Fibroblast of mammary gland (primary cell): ENCODE data around the gene NAA11.

Experiments used
- DNase-seq: peaks from one replicate; pipeline ENCODE4 v3.0.0-alpha.2; 2010; ENCODE audit warnings: low read depth
- H3K4me3 ChIP-seq: 2 replicates; pipeline ENCODE4 v1.5.1; 2011; ENCODE audit warnings: low read depth, mild to moderate bottlenecking, low read length, moderate library complexity; ENCODE audit not compliant: control insufficient read depth
- TF ChIP-seq, protein P1 (sequence below): conservative IDR thresholded peaks from 2 replicates; pipeline ENCODE4 v1.5.1; 2011; ENCODE audit warnings: low read depth, low read length, inconsistent platforms; ENCODE audit not compliant: control insufficient read depth, insufficient read depth

NAA11 gene

GRCh38 chr4:79358438-79358837 is 32.6 kb upstream of the NAA11 start:
- no peak for DNase-seq
- TF ChIP-seq, protein P1, sequence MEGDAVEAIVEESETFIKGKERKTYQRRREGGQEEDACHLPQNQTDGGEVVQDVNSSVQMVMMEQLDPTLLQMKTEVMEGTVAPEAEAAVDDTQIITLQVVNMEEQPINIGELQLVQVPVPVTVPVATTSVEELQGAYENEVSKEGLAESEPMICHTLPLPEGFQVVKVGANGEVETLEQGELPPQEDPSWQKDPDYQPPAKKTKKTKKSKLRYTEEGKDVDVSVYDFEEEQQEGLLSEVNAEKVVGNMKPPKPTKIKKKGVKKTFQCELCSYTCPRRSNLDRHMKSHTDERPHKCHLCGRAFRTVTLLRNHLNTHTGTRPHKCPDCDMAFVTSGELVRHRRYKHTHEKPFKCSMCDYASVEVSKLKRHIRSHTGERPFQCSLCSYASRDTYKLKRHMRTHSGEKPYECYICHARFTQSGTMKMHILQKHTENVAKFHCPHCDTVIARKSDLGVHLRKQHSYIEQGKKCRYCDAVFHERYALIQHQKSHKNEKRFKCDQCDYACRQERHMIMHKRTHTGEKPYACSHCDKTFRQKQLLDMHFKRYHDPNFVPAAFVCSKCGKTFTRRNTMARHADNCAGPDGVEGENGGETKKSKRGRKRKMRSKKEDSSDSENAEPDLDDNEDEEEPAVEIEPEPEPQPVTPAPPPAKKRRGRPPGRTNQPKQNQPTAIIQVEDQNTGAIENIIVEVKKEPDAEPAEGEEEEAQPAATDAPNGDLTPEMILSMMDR = no peak
- H3K4me3 ChIP-seq = no peak overlapping the region

DNA sequence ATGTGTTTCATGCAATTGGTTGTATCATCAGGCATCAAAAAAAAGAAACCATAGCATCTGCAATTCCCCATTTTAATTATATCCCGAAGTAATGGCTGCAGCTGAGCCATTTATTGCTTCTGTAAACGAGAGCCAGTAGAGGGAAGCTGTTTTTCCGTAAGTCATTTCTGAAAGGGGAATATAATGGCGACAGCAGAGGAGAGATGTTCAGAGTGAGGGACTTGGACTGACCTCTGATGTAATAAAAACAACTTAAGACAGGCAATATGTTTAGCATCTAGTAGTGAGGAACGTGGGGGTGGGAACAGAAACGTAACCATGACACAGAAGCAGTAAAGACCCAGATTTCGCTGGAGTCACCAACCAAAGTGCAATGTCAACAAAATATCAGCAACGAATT is 31.5 kb upstream of the NAA11 start:
- TF ChIP-seq, protein P1 = no peak
- no peak for DNase-seq
- no peak overlapping the region for H3K4me3 ChIP-seq

DNA sequence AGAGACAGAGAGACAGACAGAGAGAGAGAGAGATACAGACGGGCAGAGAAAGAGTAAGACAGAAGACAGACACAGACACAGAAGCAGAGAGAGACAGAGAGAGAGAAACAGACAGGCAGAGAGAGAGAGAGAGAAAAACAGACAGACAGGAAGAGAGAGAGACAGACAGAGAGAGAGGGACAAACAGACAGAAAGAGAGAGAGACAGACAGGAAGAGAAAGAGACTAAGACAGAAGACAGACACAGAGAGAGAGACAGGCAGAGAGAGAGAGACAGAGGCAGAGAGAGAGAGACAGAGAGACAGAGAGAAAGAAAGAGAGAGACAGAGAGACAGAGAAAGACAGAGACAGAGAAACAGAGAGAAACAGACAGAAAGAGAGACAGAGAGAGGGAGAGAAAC is 27.2 kb upstream of the NAA11 start:
- no peak for DNase-seq
- no peak overlapping the region for H3K4me3 ChIP-seq
- TF ChIP-seq, protein P1 = no peak

DNA sequence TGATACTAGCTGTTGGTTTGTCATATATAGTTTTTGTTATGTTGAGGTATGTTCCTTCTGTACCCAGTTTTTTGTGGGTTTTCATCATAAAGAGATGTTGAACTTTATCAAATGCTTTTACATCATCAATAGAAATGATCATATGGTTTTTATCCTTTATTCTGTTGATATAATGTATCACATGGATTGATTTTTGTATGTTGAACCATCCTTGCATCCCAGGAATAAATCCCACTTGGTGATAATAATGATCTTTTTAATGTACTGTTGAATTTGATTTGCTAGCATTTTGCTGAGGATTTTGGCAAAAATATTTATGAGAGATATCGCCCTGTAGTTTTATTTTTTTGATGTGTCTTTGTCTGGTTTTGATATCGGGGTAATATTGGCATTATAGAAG is 22.5 kb upstream of the NAA11 start:
- H3K4me3 ChIP-seq = no peak overlapping the region
- TF ChIP-seq, protein P1 = no peak
- DNase-seq = no peak

- H3K4me3 ChIP-seq = no peak overlapping the region
- no peak for DNase-seq
- TF ChIP-seq, protein P1 = no peak
Observed at GRCh38 chr4:79341893-79342653, 16.2 kb upstream of the NAA11 start.

DNA sequence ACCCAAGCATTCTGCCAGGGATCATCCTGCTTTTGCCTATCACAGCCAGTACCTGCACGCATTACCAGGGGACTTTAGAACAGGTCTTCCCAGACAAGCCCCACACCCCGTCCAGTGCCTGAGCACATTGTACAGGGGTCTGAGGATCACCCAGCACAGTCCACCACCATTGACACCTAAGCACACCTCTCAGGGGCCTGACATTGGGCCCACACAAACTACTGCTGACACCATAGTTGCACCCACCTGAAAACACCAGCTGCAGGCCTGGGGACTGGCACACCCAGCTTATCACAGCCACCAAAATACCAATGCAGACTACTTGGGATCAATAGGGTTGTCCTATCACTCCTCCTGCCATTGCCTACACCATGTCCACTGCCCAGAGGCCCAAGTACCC is 14.7 kb upstream of the NAA11 start:
- TF ChIP-seq, protein P1 = no peak
- DNase-seq = no peak

More for the DNA sequence above, 14.7 kb upstream of the NAA11 start:
- no peak overlapping the region for H3K4me3 ChIP-seq
